Breast epithelium (tissue), 3 donors: ENCODE results near the gene DNAJC5G.

Source experiments
- CTCF ChIP-seq, 3 donors: fragments of 450-650 bp; IDR thresholded peaks; one replicate each; pipeline ENCODE4 v1.5.1; 2016 to 2017; ENCODE audit warnings: antibody characterized with exemption in 3 of 3, mild to moderate bottlenecking in 3 of 3, moderate library complexity in 3 of 3
- POLR2A ChIP-seq: fragments of 450-650 bp; IDR thresholded peaks from one replicate; pipeline ENCODE4 v1.6.1; 2016; ENCODE audit warnings: antibody characterized with exemption, mild to moderate bottlenecking, moderate library complexity
- POLR2AphosphoS5 ChIP-seq, 3 donors: sonication (generic); formaldehyde crosslinking; IDR thresholded peaks; one replicate each; pipeline ENCODE4 v1.6.1; 2017; ENCODE audit warnings: antibody characterized with exemption in 3 of 3

GRCh38 chr2:27296481-27296880 lies 21.2 kb downstream of the DNAJC5G start:
- TF ChIP-seq CTCF (IDR thresholded peaks at IDR 0.05) (no peak), POLR2A (no peak), POLR2AphosphoS5 (IDR thresholded peaks at IDR 0.05) (no peak)
